M059J (cell line): ENCODE data around the gene CCNC. TPM values are rescaled to one million over a fixed set of nuclear protein-coding genes. Genes with fewer than 3 reads are reported as not detected.
A peak's percentile ranks its signal among the peaks of the same experiment; 100 is the strongest.

Source experiments
- DNase-seq: peaks from one replicate; pipeline ENCODE4 v3.0.0-alpha.2; 2012; ENCODE audit warnings: low read depth
- total RNA-seq: library from RNA; depleted of rRNA; stranded (reverse); fragments of >200 nt; shearing (Covaris generic); gene quantifications from 2 replicates; pipeline ENCODE4 v1.2.3, GENCODE V29; 2014; rRNA removed

CCNC gene, protein sequence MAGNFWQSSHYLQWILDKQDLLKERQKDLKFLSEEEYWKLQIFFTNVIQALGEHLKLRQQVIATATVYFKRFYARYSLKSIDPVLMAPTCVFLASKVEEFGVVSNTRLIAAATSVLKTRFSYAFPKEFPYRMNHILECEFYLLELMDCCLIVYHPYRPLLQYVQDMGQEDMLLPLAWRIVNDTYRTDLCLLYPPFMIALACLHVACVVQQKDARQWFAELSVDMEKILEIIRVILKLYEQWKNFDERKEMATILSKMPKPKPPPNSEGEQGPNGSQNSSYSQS
- total RNA-seq: 86.0 and 103 TPM in 2 replicates

DNA sequence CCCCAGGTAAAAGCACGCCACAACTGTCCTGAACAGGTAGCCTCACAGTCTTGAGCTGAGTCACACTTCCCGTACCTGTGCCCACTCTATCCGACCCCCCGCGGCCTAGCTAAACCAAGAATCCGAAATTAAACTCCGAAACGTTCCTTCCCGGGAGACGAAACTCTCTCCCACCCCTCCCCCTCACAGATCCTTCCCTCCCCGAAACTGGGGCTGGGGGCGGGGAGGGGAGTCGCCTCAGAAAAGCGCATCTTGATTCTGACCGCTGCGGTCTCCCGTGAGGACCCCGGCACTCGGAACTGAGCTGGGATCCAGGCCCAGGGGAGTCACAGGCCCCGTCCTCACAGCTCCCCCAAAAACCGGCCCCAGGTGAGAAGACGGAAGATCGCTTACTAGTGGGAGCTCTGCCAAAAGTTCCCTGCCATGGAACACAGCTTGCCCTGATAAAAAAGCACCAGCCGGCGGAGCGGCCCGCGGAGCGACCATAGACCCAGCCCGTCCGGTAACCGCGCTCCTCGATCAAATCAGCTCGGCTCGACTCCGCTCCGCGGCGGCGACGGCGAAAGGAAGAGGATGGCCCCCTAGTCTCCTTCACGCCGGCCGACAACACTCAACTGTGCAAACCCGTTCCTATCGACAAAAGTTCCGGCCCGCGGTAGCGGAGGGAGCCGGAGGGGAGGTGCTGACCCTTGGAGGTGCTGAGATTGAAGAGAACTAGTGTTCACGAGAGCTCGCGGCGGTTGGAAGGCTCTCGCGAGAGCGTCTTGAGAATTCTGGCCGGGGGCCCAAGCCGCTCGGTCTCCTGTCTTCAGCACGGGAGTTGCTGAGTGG is at the start of gene CCNC:
TSS of gene CCNC (minus strand) at position 558 of the 831 bp plus-strand sequence. CDS start at position 425, 133 bp downstream.
- peak; percentile 92 for DNase-seq

DNA sequence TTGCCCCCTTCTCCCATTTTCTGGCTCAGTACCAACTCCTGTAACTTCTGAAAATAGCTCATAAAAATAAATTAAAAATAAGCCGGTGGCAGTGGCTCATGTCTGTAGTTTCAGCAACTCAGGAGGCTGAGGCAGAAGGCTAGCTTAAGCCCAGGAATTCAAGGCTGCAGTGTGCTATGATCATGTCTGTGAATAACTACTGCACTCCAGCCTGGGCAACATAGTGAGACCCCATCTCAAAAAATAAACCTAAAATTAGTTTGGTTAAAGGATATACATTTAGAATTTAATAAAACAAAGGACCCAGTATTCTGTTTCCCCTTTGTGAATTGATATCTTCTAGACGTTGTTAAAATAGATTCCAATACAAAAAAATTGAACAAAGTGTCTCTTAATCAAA is 48.7 kb upstream of the CCNC start:
- DNase-seq: no peak

DNA sequence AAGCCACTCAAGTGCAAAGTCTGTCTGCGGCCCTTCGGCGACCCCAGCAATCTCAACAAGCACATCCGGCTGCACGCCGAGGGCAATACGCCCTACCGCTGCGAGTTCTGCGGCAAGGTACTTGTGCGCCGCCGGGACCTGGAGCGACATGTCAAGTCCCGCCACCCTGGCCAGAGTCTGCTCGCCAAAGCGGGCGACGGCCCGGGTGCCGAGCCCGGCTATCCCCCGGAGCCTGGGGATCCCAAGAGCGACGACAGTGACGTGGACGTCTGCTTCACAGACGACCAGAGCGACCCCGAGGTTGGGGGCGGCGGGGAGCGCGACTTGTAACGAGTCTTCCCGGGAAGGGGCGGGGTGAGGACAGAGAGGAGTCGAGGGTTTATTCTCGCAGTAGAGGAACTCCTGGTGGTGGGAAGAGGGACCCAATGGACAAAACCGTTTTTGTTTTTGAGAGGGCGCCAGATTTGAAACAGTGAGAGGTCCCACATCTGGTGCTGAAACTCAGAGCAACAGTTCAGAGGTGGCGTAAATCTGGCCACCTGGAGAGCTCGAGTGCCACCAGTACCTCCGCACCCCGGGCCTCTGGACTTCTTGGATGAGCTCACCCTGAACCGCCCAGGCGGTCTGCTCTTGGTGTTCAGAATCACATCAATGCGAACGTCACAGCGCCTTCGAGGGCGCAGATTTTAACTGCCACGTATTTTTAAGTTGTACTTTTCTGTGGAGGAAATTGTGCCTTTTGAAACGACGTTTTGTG is 46.1 kb upstream of the CCNC start:
- DNase-seq: no peak

DNA sequence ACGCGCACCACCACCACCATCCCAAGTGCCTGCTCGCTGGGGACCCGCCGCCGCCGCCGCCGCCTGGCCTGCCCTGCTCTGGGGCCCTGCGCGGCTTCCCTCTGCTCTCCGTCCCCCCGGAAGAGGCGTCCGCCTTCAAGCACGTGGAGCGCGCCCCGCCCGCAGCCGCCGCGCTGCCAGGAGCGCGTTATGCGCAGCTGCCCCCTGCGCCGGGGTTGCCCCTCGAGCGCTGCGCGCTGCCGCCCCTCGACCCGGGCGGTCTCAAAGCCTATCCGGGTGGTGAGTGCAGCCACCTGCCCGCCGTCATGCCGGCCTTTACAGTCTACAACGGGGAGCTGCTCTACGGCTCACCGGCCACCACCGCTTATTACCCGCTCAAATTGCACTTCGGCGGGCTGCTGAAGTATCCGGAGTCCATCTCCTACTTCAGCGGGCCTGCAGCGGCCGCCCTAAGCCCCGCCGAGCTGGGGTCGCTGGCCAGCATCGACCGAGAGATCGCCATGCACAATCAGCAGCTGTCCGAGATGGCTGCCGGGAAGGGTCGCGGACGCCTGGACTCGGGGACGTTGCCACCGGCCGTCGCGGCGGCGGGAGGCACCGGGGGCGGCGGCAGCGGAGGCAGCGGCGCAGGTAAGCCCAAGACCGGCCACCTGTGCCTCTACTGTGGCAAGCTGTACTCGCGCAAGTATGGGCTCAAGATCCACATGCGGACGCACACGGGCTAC is 45.4 kb upstream of the CCNC start:
- DNase-seq: no peak

DNA sequence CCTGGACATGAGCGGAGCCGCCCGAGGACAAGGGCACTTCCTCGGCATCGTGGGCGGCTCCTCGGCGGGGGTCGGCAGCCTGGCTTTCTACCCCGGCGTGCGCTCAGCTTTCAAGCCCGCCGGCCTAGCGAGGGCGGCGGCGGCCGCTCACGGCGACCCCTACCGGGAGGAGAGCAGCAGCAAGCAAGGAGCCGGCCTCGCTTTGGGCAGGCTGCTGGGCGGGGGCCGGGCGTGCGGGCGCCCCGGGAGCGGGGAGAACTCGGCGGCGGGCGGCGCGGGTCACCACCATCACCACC is 44.9 kb upstream of the CCNC start:
- no peak for DNase-seq

DNA sequence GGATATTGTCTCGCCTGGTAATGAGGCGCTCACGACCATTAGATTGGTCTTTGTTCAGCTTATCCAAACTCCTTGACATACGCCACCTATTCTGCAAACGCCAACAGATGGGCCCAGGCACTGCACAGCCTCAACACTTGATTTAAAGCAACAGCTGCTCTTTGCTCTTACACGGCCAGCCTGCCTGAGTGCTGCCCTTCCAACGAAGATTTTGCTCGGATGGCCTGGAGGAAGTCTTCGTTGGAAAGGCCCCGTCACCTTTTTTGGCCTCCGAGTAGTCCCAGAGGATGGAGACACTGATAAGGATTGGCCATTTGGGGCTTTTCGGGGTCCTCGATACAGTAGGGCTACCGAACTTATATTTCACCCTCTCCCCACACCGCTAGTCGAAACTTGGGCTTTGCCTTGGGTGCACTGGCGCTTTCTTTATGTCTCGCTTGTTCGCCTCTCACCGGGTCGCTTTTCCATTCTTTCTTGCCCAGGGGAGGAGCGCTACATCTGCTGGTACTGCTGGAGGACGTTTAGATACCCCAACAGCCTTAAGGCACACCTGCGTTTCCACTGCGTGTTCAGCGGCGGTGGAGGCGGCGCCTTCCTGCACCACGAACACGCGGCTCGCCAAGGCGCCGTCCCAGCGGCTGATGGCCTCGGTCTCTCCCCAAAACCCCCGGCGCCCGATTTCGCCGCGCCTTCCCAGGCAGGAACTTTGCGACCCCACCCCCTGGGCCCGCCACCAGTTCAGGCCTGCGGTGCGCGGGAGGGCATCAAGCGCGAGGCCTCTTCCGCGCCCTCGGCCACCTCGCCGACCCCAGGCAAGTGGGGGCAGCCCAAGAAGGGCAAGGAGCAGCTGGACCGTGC is 44.3 kb upstream of the CCNC start:
- DNase-seq: no peak

DNA sequence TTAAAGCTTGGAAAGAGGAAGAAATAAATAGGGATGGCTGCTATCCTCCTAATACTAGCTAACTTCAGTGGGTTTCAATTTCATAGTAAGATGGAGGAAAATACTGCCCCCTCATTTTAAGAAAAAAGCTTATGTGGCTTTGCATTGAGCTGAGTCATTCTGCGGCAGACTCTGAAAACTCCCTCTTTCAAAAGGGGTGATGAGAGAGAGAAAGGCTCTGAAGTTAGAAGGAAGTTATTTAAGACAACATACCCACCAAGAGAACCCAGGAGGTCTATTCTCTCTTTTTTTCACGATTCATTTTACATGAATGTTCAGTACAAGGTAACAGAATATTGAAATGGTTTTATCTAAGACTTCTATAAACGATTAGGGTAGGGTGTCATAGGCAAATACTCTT is 42.7 kb upstream of the CCNC start:
- no peak for DNase-seq

DNA sequence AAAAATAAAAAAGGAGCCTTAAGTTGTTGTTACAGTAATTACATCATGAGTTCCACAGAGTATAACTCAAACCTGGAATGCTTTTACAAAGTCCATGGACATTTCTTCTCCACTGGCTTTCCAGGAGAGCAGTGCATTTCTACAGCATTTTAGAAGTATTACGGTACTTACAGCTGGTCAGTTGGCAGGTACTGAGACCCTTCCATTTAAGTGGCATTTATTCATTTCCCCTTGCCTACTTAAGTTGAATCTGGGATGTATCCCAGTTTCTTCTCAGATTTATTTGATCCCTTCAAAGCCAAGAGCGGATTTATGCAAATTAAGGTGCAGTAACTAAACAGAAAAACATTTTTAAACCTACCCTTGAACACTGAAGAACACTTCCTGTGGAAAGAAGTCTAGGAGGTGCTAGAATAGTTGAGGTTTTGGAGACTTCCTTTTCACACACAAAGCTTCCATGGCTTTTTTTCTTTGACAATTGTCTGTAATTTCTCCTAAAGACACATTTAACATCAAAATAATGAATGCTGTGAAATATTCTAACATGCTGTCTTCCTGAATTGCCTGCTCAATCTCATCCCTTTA is 41.5 kb upstream of the CCNC start:
- DNase-seq: no peak

DNA sequence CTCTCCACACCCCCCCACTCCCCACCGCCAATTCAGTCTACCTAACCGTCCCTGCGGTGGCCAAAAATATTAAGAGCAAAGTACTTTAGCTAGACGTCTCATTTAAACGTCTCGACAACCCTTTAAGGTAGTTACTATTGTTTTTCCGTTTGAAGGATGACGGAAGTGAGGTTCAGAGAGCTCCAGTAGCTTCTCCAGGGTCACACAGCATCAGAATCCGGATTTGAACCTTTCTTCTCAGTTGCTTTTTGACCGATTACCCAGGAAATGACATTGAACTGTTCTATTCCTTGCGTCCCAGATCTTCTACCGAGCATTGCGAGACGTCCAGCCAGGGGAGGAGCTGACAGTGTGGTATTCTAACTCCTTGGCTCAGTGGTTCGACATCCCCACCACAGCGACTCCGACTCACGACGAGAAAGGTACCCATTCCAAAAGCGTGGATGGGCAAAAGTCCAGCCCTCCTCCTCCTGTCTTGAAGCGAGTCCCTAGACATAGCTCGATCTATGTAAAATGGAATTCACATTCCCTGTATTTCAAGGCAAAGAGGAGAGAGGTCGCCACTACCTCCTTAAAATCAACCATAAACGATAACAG is 40.5 kb upstream of the CCNC start:
- no peak for DNase-seq

DNA sequence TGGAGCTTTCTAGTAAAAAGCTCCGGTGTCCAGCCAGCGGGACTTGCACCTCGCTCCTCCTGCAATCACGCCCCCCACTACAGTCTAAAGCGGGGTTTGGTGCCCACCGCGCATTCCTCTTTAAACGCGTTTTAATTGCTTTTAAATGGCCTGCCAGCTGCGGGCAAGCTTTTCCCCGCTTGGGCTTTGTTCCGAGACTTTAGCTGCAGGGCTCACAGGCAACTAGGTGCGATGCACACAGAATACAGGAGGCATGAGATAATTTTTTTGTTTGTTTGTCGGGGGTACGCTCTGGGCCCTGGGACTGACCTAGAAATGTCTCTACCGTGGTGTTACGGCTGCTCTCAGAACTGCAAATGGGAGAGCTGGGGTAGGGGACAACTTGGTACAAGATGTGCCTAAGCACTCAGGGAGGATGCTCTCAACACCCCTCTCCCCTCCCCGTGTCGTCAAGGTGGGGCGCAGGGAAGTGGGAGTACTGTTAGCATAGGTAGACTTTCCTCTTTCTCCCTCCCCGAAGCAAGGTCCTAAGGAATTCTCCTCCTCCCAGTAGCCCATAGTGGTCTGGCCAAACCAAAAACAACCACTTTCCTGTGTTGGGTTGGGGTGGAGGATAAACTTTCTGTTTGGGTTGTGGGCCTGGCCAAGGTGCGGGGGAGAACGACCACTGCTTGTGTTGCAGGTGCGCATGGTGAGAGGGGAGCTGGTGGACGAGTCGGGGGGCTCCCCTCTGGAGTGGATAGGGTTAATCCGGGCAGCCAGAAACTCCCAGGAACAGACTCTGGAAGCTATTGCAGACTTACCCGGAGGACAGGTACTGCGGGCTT is 39.8 kb upstream of the CCNC start:
- DNase-seq: no peak

DNA sequence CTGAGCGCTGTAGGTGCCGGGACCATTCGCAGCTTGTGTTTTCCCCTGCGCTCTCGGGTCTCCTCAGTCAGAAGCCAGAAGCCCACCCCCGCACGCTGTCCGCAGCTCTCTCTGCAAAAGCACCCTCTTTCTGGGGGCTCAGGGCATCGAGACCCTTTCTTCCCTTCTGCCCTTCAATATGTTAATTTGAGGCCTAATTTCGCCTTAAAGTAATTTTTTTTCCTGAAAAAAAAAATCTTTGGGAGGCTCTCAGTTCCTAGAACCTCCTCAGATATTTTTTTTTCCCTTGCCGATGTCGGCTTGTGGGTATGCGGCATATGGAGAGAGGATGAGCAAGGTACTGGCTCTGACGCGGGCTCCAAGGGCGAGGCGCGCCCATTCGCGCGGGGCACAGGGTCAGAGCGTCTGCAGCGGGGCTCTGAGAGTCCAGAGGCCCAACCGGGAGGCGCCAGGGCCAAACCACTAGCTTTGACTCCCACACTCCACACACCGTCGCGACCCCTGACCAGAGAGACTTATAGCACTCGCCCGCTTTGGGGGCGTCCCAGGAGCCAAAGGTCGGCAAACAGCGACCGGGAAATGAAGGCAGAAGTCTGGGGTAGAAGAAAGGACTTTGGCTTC is 39.1 kb upstream of the CCNC start:
- no peak for DNase-seq

DNA sequence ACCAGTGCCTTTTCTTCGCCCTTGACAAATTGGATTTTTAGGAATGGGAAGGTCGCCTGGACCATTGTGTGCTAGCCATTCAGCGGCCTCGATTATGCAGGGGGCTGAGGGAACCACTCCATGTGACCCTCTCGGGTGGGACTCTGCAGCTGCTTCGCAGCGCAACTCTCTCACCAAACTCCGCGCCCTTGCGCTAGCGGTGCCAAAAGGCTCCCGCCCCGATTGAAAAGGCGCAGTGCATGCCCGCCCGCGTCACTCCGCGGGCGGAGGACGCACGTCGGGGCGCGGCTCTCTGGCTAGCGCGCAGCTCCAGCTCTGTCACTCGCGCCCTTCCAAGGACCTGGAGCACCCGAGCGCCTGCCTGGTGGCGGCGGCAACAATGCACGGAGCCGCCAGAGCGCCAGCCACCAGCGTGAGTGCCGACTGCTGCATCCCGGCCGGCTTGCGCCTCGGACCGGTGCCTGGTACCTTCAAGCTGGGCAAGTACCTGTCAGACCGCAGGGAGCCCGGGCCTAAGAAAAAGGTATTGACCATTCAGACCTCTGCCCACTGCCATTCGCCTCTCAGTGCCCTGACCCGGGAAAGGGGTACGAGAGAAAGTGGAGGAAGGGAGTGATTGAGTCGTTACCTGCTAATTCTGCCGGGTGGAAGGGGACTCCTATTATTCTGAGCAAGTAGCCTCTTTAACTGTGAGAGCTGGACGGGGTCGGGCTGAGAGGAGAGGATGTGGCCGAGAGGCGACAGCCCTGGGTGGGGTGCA is 38.4 kb upstream of the CCNC start, which contains the start of gene PRDM13:
TSS of gene PRDM13 (plus strand) at position 178 of the 760 bp plus-strand sequence. CDS start at position 380, 202 bp downstream.
- no peak for DNase-seq

DNA sequence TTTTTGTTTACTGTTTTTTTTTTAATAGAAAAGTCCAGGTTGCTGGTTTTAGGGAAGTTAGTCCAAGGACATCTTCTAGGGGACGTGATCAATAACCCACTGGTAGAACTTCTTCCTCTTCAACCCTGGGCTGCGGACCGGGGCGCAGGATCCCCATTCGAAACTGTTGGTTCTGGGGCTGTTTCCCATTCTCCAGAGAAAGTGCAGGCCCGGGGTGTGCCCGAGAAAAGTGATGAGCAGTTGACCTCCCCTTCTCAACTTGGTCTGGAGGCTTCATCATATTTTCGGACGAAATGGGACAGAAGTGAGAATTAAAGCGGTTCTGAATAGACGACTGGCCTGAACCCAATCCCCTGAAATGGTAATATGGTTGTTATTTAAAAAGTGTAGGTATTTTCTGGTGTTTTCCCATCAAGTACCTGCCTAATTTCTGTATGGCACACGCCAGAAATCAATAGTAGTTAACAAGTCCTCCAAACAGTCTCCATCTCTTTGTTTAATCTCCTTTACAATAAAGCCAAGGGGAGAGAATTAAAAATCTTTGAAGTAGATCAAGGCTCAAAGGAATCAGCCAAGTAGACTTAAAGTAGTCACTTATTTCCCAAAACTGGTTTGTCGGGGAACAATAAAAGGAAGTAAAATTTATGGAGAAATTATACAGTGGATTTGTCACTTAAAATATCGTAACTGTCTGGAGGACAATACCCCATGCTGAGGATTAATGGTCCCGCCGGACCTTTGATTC is 37.6 kb upstream of the CCNC start:
- DNase-seq: no peak

DNA sequence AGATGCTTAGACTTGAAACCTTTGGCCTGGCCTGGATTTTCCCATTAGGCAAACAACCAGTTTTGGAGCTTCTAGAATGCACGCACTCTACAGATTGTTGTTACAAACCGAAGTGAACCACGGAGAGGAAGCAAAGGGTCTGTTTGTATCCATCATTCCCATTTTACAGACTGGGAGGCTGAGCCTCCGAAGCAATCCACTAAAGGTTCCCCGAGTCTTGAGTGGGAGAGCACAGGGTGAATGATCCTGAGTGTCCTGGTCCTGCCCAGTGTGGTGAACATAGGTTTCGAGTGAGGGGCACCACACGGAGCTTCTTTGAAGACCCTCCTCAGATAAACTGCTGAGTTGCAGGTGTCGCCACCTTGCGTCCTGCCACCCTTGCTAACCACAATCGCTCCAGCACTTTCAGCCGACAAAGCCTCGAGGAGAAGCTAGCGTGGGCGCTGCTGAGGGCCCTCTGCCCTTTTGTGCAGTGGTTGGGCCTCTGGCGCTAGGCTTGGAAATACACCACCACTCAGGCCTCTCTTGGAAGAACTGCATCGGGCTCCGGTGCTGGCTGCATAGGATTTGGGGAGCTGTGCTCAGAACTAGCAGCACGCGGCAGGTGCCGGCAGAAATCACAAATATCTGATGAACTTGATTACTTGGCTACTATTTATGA is 36.7 kb upstream of the CCNC start:
- DNase-seq: no peak

DNA sequence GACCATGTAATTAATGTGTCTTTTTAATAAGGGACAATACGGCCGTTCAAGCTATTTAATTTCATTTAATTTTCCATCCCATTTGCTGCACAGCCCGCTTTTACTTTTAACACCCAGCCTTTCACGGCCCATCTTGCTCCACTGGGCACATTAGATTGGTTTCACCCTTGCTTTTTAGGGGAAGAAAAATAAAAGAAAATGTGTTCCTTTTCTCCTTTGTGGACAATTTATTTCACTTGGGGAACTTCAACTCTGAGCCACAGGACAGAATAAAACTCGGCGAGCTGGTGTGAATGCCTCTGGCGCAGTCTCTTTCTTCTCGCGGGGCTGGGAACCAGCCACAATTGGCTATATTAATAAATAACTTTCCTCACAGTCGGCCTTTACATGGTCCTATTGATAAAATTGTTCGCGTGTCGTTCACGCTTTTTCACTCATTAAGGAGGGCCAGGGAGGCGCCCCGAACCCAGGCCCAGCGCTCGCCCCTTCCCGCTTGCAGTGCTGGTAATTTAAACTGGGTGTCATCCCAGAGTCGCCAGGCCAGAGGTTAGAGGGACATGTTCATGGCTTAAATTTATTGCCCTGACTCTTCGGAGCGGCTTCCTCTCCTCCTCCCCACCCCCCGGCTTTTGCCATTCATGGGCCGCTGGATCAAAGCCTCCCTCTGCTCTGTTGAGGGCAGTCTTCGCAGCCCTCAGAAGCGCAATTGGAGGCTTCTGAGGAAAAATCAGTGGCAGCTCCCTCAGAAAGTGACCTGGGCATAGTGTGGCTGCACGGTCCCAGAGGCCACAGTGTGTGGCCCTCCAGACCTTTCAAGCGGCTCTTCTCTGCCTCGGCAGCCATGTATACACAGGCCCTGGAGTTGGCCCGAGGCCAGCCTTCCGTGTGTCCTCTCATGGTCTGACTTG is 36.0 kb upstream of the CCNC start:
- no peak for DNase-seq
